Measurements from ENCODE around the gene RABGEF1.
"Not testable (repeated sequence)": the region's sequence is repeated elsewhere in the genome, so short reads cannot be mapped to it uniquely, and the experiment has no call there.

Gene RABGEF1

GRCh38 chr7:66847523-66847855, 107.0 kb downstream of the RABGEF1 start:
- not testable (repeated sequence) for H3K27me3 ChIP-seq (ENCODE audit: control insufficient read depth, insufficient read depth, low read length); H3K27ac ChIP-seq (ENCODE audit: low read length); H3K4me3 ChIP-seq (ENCODE audit: low read length); H3K36me3 ChIP-seq (ENCODE audit: control insufficient read depth, insufficient read depth, low read length); H3K4me1 ChIP-seq (ENCODE audit: control insufficient read depth, insufficient read depth, low read length); DNase-seq (ENCODE audit: low read depth, low spot score); H3K9me3 ChIP-seq (ENCODE audit: control insufficient read depth, insufficient read depth, low read length)
- no CpG with 5 or more reads among the region's 2 CpGs for WGBS (ENCODE audit: insufficient coverage, insufficient read length)

- Histone ChIP-seq H3K36me3 (ENCODE audit: control insufficient read depth, insufficient read depth, low read length) (no peaks in the 10 kb centered on the region), H3K4me3 (ENCODE audit: low read length) (no peak overlapping the region), H3K4me1 (ENCODE audit: control insufficient read depth, insufficient read depth, low read length) (0 out of 2 replicates have a peak, but pooled peaks cover 1% of the 10 kb centered on the region), H3K9me3 (ENCODE audit: control insufficient read depth, insufficient read depth, low read length) (no peaks in the 10 kb centered on the region), H3K27ac (ENCODE audit: low read length) (no peak overlapping the region), H3K27me3 (ENCODE audit: control insufficient read depth, insufficient read depth, low read length) (no peaks in the 10 kb centered on the region)
- no peak for DNase-seq (ENCODE audit: low read depth, low spot score)
- WGBS (ENCODE audit: insufficient coverage, insufficient read length), result no CpG with 5 or more reads among the region's 9 CpGs
Measured at GRCh38 chr7:66847879-66848790, 107.6 kb downstream of the RABGEF1 start.

GRCh38 chr7:66859339-66859738, 118.8 kb downstream of the RABGEF1 start:
- DNase-seq (ENCODE audit: low read depth, low spot score), result no peak
- no peaks in the 10 kb centered on the region for H3K36me3 ChIP-seq (ENCODE audit: control insufficient read depth, insufficient read depth, low read length)
- H3K4me3 ChIP-seq (ENCODE audit: low read length), result no peak overlapping the region
- H3K27ac ChIP-seq (ENCODE audit: low read length), result no peak overlapping the region
- H3K27me3 ChIP-seq (ENCODE audit: control insufficient read depth, insufficient read depth, low read length), result no peaks in the 10 kb centered on the region
- WGBS (ENCODE audit: insufficient coverage, insufficient read length), result no CpG with 5 or more reads among the region's 1 CpG
- H3K9me3 ChIP-seq (ENCODE audit: control insufficient read depth, insufficient read depth, low read length), result no peaks in the 10 kb centered on the region
- H3K4me1 ChIP-seq (ENCODE audit: control insufficient read depth, insufficient read depth, low read length), result no peaks in the 10 kb centered on the region

- no peaks in the 10 kb centered on the region for H3K9me3 ChIP-seq (ENCODE audit: control insufficient read depth, insufficient read depth, low read length)
- no CpG with 5 or more reads among the region's 10 CpGs for WGBS (ENCODE audit: insufficient coverage, insufficient read length)
- no peak overlapping the region for H3K27ac ChIP-seq (ENCODE audit: low read length)
- no peak for DNase-seq (ENCODE audit: low read depth, low spot score)
- no peak overlapping the region for H3K4me3 ChIP-seq (ENCODE audit: low read length)
- no peaks in the 10 kb centered on the region for H3K27me3 ChIP-seq (ENCODE audit: control insufficient read depth, insufficient read depth, low read length)
- no peaks in the 10 kb centered on the region for H3K4me1 ChIP-seq (ENCODE audit: control insufficient read depth, insufficient read depth, low read length)
- no peaks in the 10 kb centered on the region for H3K36me3 ChIP-seq (ENCODE audit: control insufficient read depth, insufficient read depth, low read length)
Measured at GRCh38 chr7:66859794-66860645, 119.5 kb downstream of the RABGEF1 start.

GRCh38 chr7:66860767-66861166, 120.2 kb downstream of the RABGEF1 start:
- no peaks in the 10 kb centered on the region for H3K27me3 ChIP-seq (ENCODE audit: control insufficient read depth, insufficient read depth, low read length)
- no peak overlapping the region for H3K4me3 ChIP-seq (ENCODE audit: low read length)
- no peak overlapping the region for H3K27ac ChIP-seq (ENCODE audit: low read length)
- no peaks in the 10 kb centered on the region for H3K9me3 ChIP-seq (ENCODE audit: control insufficient read depth, insufficient read depth, low read length)
- H3K36me3 ChIP-seq (ENCODE audit: control insufficient read depth, insufficient read depth, low read length), result no peaks in the 10 kb centered on the region
- DNase-seq (ENCODE audit: low read depth, low spot score), result no peak
- no CpG with 5 or more reads among the region's 3 CpGs for WGBS (ENCODE audit: insufficient coverage, insufficient read length)
- no peaks in the 10 kb centered on the region for H3K4me1 ChIP-seq (ENCODE audit: control insufficient read depth, insufficient read depth, low read length)

Data from iPS DF 6.9 (cell line).